ENCODE measurements around the gene BEST4.

- TF ChIP-seq, protein P1, sequence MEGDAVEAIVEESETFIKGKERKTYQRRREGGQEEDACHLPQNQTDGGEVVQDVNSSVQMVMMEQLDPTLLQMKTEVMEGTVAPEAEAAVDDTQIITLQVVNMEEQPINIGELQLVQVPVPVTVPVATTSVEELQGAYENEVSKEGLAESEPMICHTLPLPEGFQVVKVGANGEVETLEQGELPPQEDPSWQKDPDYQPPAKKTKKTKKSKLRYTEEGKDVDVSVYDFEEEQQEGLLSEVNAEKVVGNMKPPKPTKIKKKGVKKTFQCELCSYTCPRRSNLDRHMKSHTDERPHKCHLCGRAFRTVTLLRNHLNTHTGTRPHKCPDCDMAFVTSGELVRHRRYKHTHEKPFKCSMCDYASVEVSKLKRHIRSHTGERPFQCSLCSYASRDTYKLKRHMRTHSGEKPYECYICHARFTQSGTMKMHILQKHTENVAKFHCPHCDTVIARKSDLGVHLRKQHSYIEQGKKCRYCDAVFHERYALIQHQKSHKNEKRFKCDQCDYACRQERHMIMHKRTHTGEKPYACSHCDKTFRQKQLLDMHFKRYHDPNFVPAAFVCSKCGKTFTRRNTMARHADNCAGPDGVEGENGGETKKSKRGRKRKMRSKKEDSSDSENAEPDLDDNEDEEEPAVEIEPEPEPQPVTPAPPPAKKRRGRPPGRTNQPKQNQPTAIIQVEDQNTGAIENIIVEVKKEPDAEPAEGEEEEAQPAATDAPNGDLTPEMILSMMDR (tag by site-specific recombination; IDR thresholded peaks at IDR 0.05) = no peak
- TF ChIP-seq ZNF76 (tag by site-specific recombination; IDR thresholded peaks at IDR 0.05; ENCODE audit: borderline replicate concordance, low read depth) = no peak
- TF ChIP-seq ZNF513 (tag by site-specific recombination; IDR thresholded peaks at IDR 0.05) = no peak
- no peak for TF ChIP-seq ZNF350 (tag by site-specific recombination; IDR thresholded peaks at IDR 0.05)
- no peak for TF ChIP-seq ZNF274 (IDR thresholded peaks at IDR 0.05; ENCODE audit: low read length)
- no peak for TF ChIP-seq ZNF274 (tag by site-specific recombination; IDR thresholded peaks at IDR 0.05; ENCODE audit: borderline replicate concordance)
These were observed 38.6 kb upstream of the BEST4 start for GRCh38 chr1:44826375-44827196.

Data from HEK293 (cell line).